Activated naive CD4-positive, alpha-beta T cell treated with anti-CD3 and anti-CD28 coated beads, Interleukin-2, amount 50 U/mL, for 72 hours (primary cell): ENCODE data around the gene ANKRD33B. TPM values are rescaled to one million over a fixed set of nuclear protein-coding genes. Genes with fewer than 3 reads are reported as not detected.

Source experiments
- ATAC-seq, 2 donors: fragments of 150-1000 bp; cut with Tn5 transposase; 2 replicates each; pipeline ENCODE4 v1.10.0; 2021; ENCODE audit warnings: mild to moderate bottlenecking in 2 of 2, moderate library complexity in 2 of 2
- DNase-seq, 2 donors: peaks; one replicate each; pipeline ENCODE4 v3.0.0; 2021 to 2022; ENCODE audit warnings: low spot score in 2 of 2
- H3K27ac Mint-ChIP-seq, 2 donors: one replicate each; pipeline ENCODE4 v1.8.0; 2022; ENCODE audit warnings: mild to moderate bottlenecking in 2 of 2, mixed read lengths in 2 of 2
- H3K36me3 Mint-ChIP-seq, 2 donors: one replicate each; pipeline ENCODE4 v1.8.0; 2022; ENCODE audit warnings: mixed read lengths in 2 of 2
- H3K9me3 Mint-ChIP-seq, 2 donors: one replicate each; pipeline ENCODE4 v1.8.0; 2022; ENCODE audit warnings: mixed read lengths in 2 of 2
- total RNA-seq, 2 donors: library from RNA; stranded (reverse); gene quantifications; one replicate each; pipeline ENCODE4 v1.2.3, GENCODE V29; 2022

ANKRD33B gene
- total RNA-seq, 2 donors from 2014 or later, result 5.6 TPM

DNA sequence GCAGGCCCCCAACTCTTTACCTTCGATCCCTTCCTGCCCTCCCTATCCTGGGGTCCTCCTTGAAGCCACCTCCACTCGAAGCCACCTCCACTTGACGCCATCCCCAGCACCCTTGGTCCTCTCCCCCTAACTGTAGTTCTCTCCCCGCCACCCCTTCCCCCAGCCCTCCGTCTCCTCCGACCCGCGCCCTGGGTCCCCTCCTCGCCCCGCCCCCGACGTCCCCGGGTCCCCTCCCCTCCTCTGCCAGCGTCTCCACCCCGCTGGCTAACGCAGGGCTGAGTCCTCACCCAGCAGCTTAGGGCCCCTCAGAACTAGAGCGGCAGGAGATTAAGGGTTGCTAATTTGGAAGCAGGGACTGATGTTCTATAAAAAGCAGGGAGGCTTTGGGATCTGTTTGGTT, 30.6 kb upstream of the ANKRD33B start:
- no peak for DNase-seq
- ATAC-seq, result no peak
- no peaks in the 10 kb centered on the region for H3K36me3 Mint-ChIP-seq
- H3K27ac Mint-ChIP-seq, result no peak overlapping the region
- no peaks in the 10 kb centered on the region for H3K9me3 Mint-ChIP-seq

DNA sequence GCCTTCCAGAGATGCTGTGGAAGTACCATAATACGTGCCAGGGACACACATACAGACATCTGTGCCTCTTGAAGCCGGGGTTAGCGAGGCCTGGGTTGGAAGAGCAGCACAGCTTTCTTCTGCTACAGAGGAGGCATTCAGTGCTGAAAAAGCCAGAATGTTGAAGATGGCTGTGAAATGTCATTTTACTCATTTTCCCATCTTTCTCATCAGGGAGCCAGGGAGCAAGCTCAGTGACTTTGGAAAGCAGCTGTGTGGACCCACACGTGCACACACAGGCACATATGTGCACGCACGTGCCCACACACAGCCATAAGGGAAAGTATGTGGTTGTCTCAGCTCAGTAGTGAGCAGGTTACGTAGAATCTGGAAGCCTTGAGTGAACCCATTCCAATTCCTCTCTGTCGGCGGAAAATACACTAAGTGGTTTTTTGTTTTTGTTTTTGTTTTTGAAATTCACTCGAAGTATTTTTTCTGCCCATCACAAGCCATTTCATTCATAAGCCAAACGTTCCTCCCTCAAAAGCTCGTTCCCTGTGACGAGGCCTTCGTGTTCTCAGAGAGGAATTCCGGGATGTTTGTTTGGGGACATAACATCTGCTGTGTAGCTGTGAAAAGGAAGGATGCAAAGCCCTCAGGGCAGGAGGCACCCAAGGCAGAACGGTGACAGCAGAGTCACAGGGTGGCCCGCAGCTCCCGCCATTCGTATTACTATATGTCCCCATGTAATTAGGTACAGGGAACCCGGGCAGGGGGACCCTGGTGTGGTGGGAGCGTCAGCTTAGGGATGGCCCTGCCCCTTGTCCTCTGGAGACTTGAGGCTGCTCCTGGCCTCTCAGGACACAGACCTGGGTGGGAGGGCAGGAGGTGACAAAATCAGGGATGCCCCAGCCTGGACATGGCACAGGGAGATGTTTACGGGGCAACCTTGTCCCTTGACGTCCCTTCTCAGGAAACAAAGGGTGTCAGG, 29.0 kb upstream of the ANKRD33B start:
- no peaks in the 10 kb centered on the region for H3K9me3 Mint-ChIP-seq
- DNase-seq (no peak), ATAC-seq (no peak)
- H3K27ac Mint-ChIP-seq, result no peak overlapping the region
- no peaks in the 10 kb centered on the region for H3K36me3 Mint-ChIP-seq

DNA sequence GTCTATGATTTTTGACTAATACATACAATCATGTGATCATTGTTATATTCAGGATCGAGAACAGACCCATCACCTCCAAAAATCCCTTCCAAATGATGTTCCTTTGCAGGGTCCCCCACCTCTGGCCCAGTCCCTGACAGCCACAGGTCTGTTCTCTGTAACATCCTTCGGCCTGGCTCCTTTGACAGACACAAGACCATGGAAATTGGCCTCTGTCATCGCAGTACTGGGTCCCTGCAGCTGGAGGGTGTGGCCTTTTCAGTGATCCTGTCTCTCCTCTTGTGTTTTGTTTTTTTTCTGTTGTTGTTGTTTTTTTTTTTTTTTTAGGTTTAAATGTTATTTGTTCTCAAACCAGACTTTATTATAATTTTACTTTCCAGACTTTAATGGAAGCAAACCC, 27.4 kb upstream of the ANKRD33B start:
- no peaks in the 10 kb centered on the region for H3K9me3 Mint-ChIP-seq
- DNase-seq (no peak), ATAC-seq (no peak)
- H3K27ac Mint-ChIP-seq, result no peak overlapping the region
- H3K36me3 Mint-ChIP-seq, result no peaks in the 10 kb centered on the region

DNA sequence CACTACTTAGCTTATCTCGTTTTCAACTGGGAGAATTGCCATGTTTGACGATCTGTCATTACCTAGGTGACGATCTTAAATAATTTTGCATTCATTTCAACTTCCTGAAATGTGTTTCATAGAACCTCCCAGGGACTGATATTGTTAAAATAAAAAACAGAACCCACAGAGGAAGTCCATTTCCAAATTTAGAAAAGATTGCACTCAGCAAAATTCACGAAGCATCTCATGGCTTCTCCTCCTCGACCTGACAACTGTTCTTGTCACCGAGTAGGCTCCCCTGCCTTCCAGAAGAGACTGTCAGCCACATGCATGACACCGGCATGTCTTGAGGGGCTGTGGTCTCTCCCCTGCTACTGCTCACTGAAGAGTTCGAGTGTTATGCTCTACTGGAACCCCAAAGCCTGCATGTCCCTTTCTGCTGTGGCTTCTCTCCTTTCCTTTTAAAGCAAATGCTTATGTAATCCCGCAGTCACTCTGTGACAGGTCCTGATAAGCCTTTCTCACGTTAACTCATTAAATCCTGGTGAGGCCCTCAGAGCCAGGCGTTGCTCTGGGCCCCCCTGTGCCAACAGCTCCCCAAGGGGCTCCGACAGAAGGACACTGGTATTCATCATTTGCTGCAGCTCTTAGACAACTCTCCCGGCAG, 26.8 kb upstream of the ANKRD33B start:
- no peak for DNase-seq
- ATAC-seq, result no peak
- Mint-ChIP-seq H3K27ac (no peak overlapping the region), H3K36me3 (no peaks in the 10 kb centered on the region), H3K9me3 (no peaks in the 10 kb centered on the region)

DNA sequence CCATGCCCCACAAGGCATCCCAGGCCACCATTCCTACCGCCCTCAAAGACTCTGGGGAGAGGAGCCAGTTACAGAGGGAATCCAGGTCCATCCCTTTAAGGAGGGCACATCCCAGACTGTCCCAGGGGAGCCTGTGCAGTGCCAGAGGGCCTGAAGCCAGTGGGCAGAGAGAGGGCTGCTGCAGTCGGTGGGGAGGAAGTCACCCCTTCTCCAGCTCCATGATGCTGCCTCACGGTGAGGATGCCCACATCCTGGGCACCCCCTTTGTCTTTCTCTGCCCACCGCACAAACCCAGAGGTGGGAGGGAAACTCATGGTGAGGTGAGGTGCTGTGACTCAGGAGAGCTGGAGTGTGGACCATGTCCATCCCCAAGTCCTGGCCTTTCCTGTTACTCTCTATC, 26.2 kb upstream of the ANKRD33B start:
- H3K27ac Mint-ChIP-seq, result no peak overlapping the region

DNA sequence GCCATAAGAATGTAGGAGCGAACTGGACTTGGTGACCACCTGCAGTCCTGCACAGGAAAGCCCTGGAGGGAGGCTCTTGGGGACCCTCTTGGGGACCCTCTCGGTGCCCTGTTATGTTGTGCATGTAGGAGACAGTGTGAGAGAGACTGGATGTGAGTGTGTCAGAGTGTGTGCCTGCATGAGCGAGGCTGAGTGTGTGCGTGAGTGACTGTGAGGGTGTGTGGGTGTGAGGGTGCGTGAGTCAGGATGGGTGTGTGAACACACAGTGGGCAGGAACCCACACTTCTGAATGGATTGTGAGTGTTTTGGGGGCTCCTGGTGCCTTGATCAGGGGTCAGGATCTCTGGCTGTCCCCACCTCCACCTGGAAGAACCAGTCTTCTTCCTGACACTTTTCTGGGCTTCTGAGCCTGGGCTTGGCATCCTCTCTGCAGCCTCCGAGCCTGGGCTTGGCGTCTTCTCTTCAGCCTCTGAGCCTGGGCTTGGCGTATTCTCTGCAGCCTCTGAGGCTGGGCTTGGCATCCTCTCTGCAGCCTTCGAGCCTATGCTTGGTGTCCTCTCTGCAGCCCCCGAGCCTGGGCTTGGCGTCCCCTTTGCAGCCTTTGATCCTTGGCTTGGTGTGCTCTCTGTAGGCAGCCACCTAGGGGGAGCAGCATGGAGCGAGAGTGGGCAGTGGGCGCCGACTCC, 25.6 kb upstream of the ANKRD33B start:
- no peaks in the 10 kb centered on the region for H3K9me3 Mint-ChIP-seq
- H3K27ac Mint-ChIP-seq, result no peak overlapping the region
- DNase-seq (no peak), ATAC-seq (no peak)
- H3K36me3 Mint-ChIP-seq, result no peaks in the 10 kb centered on the region

More for the DNA sequence above, 26.2 kb upstream of the ANKRD33B start:
- H3K36me3 Mint-ChIP-seq, result no peaks in the 10 kb centered on the region
- peak; percentile 9 to 50 for ATAC-seq
- peak in 1 of 2 donors; percentile 14 for DNase-seq
- no peaks in the 10 kb centered on the region for H3K9me3 Mint-ChIP-seq

DNA sequence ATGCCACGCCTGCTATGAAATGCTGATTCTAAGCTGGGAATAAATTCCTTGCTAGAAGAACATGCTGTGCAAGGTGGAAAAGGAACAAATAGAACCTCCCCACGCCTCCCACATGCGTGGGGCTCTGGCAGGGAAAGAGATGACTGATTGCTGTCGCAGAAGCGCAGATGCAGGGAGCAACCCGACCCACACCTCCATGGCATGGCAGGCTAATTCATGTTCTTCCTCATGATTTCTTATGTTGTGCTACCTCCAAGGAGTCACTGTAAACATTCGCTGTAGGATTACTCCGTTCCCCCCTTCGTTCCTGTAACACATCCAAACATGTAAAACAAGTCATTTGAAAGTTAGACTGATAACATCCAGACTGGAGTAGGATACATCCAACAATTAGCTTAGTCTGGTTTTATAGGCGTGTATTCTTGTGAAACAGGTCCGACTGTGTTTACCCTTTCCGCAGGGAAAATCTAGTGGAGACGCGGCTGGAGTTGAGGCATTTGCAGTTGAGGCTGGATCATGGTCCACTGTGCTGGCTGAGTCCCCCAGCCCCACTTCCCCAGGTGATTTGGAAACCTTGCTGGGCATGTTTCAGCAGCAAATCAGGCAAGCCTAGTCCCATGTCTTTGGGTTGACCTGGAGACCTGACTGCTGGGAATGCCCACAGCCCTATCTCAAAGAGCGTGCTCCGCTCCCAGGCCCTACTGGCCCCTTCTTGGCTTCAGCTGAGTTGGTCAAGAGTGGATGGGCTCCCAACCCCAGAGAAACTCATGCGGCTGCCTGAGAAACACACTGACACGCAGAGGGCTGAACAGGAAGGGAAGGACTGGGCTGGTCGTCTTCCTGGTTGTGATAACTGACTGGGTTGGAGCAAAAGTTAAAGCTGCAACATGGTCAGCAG, 24.8 kb upstream of the ANKRD33B start:
- H3K9me3 Mint-ChIP-seq, result no peaks in the 10 kb centered on the region
- no peak for DNase-seq
- ATAC-seq, result no peak
- no peak overlapping the region for H3K27ac Mint-ChIP-seq
- H3K36me3 Mint-ChIP-seq, result no peaks in the 10 kb centered on the region

DNA sequence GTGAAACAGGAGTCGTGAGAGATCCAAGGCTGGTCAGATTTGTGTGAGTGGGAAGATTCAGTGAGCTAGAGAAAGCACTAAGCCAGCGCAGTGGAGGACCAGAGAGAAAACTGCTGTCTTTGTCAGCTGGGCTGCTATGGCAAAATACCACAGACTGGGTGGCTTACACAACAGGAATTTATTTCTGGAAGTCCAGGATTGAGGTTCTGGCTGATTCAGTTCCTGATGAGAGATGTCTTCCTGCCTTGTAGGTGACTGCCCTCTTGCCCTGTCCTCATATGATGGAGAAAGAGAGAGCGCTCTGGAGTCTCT, 24.2 kb upstream of the ANKRD33B start:
- no peaks in the 10 kb centered on the region for H3K9me3 Mint-ChIP-seq
- DNase-seq (no peak), ATAC-seq (no peak)
- H3K27ac Mint-ChIP-seq, result no peak overlapping the region
- H3K36me3 Mint-ChIP-seq, result no peaks in the 10 kb centered on the region

DNA sequence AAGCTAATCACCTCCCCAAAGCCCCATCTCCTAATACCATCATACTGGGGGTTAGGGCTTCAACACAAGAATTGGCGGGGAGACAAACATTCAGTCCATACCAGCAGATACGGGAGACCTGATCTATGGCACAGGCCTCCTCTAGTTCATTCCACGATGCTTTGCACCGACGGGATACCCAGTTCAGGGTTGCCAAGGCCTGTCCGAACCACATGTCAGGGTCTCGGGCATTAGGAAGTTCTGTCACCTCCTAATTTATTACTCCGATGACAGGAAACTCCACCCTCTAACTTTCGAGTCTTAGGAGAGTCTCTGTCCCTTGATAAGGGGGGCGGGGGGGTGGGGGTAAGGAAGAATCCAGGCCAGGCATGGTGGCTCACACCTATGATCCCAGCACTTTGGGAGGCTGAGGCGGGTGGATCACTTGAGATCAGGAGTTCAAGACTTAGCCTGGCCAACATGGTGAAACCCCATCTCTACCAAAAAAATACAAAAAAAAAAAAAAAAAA, 23.8 kb upstream of the ANKRD33B start:
- peak in 1 of 2 donors; percentile 13 for DNase-seq
- Mint-ChIP-seq H3K36me3 (no peaks in the 10 kb centered on the region), H3K27ac (no peak overlapping the region), H3K9me3 (no peaks in the 10 kb centered on the region)
- no peak for ATAC-seq

DNA sequence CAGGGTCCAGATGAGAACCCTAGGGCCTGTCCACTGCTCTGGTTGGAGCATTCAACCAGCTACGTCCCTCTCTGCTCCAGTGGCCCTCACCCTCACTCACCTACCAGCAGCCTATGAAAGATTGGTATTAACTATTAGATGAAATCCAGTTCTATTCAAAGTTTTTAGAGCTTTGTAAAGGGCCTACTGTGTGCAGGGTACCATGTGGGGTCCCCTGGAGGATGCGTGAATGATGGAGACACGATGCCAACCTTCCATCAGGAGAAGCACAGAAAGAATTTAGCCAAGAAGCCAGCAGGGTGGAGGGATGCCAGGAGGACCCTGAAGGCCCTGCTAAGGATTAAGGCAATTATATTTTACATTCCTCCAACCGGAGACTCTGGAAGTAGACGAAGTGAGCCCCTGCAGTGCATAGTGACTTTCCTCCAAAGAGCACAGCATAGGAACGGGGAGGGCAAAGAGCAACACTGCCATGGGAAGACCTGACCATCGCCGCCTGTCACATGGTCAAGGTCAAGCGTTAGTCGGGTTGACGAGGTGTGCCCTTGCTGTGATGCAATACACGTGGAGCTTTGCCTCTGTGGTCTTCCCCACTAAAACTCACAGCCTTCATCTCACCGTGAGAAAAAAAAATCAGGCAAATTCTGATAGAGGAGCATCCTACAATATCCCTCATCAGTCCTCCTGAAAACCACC, 22.8 kb upstream of the ANKRD33B start:
- H3K27ac Mint-ChIP-seq, result no peak overlapping the region
- peak in 1 of 2 donors; percentile 33 for DNase-seq
- H3K36me3 Mint-ChIP-seq, result no peaks in the 10 kb centered on the region
- H3K9me3 Mint-ChIP-seq, result no peaks in the 10 kb centered on the region
- no peak for ATAC-seq

DNA sequence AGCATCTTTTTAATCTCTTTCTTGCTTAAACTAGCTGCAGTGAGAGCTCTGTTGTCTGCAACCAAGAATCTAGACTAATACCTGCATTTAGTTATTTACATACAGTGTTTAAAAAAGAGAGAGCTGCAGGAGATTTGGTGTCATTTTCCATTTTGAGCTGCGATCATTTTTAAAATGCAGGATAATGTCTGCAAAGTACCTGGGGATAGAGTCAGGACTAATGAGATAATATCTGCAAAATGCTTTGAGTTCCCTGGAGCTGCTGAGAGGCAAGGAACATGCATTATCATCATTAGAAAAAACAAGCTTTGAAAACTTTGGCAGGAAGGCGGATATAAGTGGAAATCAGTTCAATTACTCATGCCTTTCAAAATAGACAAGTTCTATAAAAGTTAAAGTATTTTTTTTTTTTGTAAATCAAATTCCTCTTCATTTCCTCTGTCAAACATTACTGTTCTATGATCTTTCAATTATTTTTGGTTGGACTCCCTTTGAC, 21.8 kb upstream of the ANKRD33B start:
- H3K36me3 Mint-ChIP-seq, result no peaks in the 10 kb centered on the region
- no peaks in the 10 kb centered on the region for H3K9me3 Mint-ChIP-seq
- ATAC-seq (no peak), DNase-seq (no peak)
- no peak overlapping the region for H3K27ac Mint-ChIP-seq

DNA sequence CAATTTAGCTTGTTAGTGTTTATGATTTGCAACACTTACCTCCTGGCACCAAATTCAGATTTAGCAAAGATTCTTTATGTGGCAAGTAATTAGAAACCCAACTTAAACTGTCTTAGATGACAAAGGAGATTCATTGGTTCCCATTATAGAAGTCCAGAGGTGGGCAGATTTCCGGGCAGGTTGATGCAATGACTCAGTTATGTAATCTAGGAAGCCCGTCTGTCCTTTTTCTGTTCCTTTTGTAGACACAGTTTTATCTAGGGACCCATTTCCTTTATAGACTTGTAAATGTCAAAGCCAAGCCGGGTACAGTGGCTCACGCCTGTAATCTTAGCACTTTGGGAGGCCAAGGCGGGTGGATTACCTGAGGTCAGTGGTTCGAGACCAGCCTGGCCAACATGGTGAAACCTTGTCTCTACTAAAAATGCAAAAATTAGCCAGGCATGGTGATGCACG, 20.3 kb upstream of the ANKRD33B start:
- no peak for ATAC-seq
- Mint-ChIP-seq H3K27ac (no peak overlapping the region), H3K9me3 (no peaks in the 10 kb centered on the region), H3K36me3 (no peaks in the 10 kb centered on the region)
- DNase-seq, result no peak

DNA sequence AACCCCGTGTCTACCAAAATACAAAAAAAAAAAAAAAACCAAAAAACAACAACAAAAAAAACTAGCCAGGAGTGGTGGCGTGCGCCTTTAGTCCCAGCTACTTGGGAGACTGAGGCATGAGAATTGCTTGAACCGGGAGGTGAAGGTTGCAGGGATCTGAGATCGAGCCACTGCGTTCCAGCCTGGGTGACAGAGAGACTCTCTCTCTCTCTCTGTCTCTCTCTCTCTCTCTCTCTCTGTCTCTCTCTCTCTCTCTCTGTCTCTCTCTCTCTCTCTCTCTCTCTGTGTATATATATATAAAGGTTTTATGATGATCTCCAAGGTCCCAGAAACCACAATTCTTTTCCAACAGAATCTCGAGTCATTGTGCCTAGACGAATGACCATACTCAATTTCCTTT, 18.8 kb upstream of the ANKRD33B start:
- H3K27ac Mint-ChIP-seq, result no peak overlapping the region
- H3K9me3 Mint-ChIP-seq, result no peaks in the 10 kb centered on the region
- ATAC-seq, result no peak
- H3K36me3 Mint-ChIP-seq, result no peaks in the 10 kb centered on the region
- no peak for DNase-seq

DNA sequence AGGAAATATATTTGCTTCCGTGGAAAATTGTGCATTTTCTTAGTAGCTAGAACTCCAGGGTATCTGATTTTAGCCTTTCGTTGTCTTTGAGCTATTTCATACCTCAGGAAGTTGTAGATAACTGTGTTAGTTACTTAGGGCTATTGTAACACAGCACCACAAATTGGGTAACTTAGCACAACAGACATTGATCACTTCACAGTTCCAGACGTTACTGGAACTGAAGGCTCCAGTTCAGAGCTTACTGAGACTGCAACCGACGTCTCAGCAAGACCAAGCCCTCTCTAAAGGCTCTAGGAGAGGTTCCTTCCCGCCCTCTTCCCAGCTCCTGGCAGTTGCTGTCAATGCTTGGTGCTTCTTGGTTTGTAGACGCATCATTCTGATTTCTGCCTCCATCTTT, 17.7 kb upstream of the ANKRD33B start:
- DNase-seq, result peak in 1 of 2 donors; percentile 11
- Mint-ChIP-seq H3K36me3 (no peaks in the 10 kb centered on the region), H3K9me3 (no peaks in the 10 kb centered on the region), H3K27ac (no peak overlapping the region)
- no peak for ATAC-seq

DNA sequence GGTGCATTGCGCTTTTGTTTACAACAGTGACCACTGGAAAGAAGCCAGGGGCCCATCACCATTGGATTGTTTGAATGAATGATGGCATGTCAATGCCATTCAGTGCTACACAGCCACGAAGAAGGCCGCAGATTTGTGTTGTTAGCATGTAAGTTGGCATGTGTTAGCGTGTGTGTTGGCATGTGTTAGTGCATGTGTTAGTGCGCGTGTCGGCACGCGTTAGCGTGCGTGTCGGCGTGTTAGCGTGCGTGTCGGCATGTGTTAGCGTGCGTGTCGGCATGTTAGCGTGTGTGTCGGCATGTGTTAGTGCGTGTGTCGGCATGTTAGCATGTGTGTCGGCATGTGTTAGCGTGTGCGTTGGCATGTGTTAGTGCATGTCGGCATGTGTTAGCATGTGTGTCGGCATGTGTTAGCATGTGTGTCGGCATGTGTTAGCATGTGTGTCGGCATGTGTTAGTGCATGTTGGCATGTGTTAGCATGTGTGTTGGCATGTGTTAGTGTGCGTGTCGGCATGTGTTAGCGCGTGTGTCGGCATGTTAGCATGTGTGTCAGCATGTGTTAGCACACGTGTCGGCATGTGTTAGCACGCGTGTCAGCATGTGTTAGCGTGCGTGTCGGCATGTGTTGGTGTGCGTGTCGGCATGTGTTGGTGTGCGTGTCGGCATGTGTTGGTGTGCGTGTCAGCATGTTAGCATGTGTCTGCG, 15.3 kb upstream of the ANKRD33B start:
- DNase-seq (peak in 1 of 2 donors; percentile 6), ATAC-seq (no peak)
- H3K36me3 Mint-ChIP-seq, result no peaks in the 10 kb centered on the region
- H3K9me3 Mint-ChIP-seq, result no peaks in the 10 kb centered on the region
- H3K27ac Mint-ChIP-seq, result no peak overlapping the region
